Kidney epithelial cell (primary cell): ENCODE measurements around the gene ARHGAP6. TPM values are rescaled to one million over a fixed set of nuclear protein-coding genes. Genes with fewer than 3 reads are reported as not detected.

ENCODE experiments used
- DNase-seq: peaks from one replicate; pipeline ENCODE4 v3.0.0-alpha.2; 2010; ENCODE audit warnings: low read depth
- H3K27me3 ChIP-seq: 2 replicates; pipeline ENCODE4 v1.6.0; 2011; ENCODE audit warnings: low read length; ENCODE audit not compliant: control insufficient read depth, insufficient read depth
- H3K36me3 ChIP-seq: 2 replicates; pipeline ENCODE4 v1.5.1; 2011; ENCODE audit warnings: low read length; ENCODE audit not compliant: control insufficient read depth, insufficient read depth
- H3K4me3 ChIP-seq: 2 replicates; pipeline ENCODE4 v1.5.1; 2011; ENCODE audit warnings: low read depth, mild to moderate bottlenecking, control low read depth, low read length
- total RNA-seq: library from RNA; depleted of rRNA; stranded (reverse); fragments of >200 nt; gene quantifications from 2 replicates; pipeline ENCODE4 v1.2.3, GENCODE V29; 2015
- TF ChIP-seq, protein P1 (sequence below): IDR thresholded peaks from 2 replicates; pipeline ENCODE4 v1.5.1; 2011; ENCODE audit warnings: mild to moderate bottlenecking, moderate library complexity, low read length, control low read depth, inconsistent platforms; ENCODE audit not compliant: insufficient read depth, poor library complexity, severe bottlenecking

The ARHGAP6 gene
- total RNA-seq, 1 donor from 2014 or later, result 1.7 TPM

DNA sequence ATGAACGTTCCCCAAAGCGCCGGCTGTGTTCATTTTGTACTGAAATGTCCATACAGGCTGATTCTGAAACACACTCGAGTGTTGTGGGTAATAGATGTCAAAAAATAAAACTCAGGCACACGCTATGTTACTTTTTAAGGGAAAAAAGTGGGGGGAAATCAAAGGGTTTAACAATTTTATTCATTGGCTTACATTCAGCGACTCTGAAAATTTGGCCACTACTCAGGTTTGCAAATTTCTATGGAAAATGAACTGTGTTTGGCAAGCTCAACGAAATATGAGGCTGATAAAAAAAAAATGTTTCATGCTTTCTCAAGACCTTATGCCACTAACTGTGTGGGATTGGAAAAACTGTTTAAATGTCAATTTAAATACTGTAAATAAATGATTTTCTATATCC lies 354.0 kb downstream of the ARHGAP6 start:
- TF ChIP-seq, protein P1, sequence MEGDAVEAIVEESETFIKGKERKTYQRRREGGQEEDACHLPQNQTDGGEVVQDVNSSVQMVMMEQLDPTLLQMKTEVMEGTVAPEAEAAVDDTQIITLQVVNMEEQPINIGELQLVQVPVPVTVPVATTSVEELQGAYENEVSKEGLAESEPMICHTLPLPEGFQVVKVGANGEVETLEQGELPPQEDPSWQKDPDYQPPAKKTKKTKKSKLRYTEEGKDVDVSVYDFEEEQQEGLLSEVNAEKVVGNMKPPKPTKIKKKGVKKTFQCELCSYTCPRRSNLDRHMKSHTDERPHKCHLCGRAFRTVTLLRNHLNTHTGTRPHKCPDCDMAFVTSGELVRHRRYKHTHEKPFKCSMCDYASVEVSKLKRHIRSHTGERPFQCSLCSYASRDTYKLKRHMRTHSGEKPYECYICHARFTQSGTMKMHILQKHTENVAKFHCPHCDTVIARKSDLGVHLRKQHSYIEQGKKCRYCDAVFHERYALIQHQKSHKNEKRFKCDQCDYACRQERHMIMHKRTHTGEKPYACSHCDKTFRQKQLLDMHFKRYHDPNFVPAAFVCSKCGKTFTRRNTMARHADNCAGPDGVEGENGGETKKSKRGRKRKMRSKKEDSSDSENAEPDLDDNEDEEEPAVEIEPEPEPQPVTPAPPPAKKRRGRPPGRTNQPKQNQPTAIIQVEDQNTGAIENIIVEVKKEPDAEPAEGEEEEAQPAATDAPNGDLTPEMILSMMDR, result no peak
- Histone ChIP-seq H3K36me3 (no peaks in the 10 kb centered on the region), H3K27me3 (no peaks in the 10 kb centered on the region), H3K4me3 (no peak overlapping the region)
- DNase-seq, result no peak

DNA sequence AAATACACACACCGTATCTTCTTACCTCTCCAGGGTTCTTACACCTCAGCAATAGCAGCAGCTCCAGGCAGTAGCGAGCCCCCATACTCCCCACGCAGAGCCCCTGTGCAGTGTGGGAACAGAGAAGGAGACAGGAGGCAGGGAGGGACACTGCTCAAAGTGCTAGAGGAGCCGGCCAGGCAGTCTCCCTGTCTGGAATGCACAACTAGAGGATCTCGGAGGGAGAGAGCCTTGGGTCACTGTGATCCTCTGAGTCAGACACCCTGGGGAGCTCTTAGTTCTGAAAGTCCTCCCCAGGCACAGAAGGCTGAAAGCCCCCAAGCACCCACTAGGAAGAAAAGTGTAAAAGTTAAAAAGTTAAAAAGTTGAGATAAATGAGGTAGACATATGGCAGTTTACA lies 356.5 kb downstream of the ARHGAP6 start:
- TF ChIP-seq, protein P1, result no peak
- no peak overlapping the region for H3K4me3 ChIP-seq
- DNase-seq, result no peak
- no peaks in the 10 kb centered on the region for H3K36me3 ChIP-seq
- H3K27me3 ChIP-seq, result peaks cover 2% of the 10 kb centered on the region

DNA sequence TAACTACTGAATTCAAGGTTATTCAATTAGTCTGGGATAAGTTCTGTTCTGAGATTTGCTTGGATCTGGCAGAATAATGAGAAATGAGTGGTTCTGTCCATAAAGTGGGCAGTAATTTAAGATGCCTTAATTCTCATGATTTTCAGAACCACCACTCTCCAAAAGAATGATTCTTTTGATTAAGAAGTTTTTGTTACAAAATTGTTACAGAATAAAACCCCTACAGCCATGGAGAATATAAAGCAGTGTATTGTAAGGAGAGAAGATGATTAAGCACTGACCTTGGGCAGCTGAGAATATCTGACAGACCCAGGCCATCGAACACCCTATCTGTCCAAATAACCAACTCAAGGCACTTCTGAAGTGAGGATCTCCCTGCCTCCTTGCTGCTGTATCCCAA lies 360.1 kb downstream of the ARHGAP6 start:
- TF ChIP-seq, protein P1, result no peak
- no peak overlapping the region for H3K4me3 ChIP-seq
- DNase-seq, result no peak
- no peaks in the 10 kb centered on the region for H3K36me3 ChIP-seq
- peaks cover 2% of the 10 kb centered on the region for H3K27me3 ChIP-seq

DNA sequence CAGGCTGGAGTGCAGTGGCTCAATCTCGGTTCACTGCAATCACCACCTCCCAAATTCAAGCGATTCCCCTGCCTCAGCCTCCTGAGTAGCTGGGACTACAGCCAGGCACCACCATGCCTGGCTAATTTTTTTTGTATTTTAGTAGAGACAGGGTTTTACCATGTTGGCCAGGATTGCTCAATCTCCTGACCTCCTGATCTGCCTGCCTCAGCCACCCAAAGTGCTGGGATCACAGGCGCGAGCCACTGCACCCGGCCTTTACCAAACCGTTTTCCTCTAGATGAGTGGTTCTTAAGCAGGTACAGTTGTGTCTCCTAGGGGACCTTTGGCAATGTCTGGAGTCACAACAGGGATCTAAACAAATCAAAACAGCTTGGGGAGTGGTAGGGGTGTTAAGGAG lies 360.9 kb downstream of the ARHGAP6 start:
- no peak for DNase-seq
- TF ChIP-seq, protein P1, result no peak
- H3K27me3 ChIP-seq, result peaks cover 2% of the 10 kb centered on the region
- H3K4me3 ChIP-seq, result no peak overlapping the region
- H3K36me3 ChIP-seq, result no peaks in the 10 kb centered on the region

DNA sequence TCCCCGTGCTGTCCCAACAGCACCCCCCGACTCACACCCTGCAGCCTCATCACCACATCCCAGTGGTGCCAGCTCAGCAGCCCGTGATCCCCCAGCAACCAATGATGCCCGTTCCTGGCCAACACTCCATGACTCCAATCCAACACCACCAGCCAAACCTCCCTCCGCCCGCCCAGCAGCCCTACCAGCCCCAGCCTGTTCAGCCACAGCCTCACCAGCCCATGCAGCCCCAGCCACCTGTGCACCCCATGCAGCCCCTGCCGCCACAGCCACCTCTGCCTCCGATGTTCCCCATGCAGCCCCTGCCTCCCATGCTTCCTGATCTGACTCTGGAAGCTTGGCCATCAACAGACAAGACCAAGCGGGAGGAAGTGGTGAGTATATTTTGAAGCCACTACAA lies 367.1 kb downstream of the ARHGAP6 start:
- DNase-seq, result no peak
- Histone ChIP-seq H3K4me3 (no peak overlapping the region), H3K27me3 (no peaks in the 10 kb centered on the region), H3K36me3 (no peaks in the 10 kb centered on the region)
- TF ChIP-seq, protein P1, result no peak

DNA sequence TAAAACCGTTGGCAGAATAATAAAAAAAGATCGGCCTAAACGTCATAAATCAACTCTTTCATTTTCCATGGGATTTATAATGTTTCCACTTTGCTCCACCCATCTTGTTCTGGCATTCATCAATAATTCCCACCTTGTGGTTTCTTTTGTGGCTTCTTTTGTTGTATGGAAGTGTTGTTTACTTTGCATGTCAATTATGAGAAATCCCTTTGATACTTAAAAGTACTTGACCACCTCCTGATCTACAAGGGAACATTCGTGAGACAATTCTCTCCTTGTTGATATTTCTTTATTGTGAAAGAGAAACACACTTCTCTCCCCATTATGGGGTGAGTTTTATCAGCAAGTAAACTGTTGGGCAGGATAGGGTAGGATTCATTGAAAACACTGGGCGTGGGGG lies 369.7 kb downstream of the ARHGAP6 start:
- DNase-seq, result no peak
- TF ChIP-seq, protein P1, result no peak
- Histone ChIP-seq H3K36me3 (no peaks in the 10 kb centered on the region), H3K27me3 (no peaks in the 10 kb centered on the region), H3K4me3 (no peak overlapping the region)
